Mesothelial cell of epicardium (in vitro differentiated cells): Measurements from ENCODE around the gene PROCA1. TPM values are rescaled to one million over a fixed set of nuclear protein-coding genes. Genes with fewer than 3 reads are reported as not detected.

Source experiments
- DNase-seq, 2 experiments: peaks; one replicate each; pipeline ENCODE4 v3.0.0; 2021; ENCODE audit warnings: low spot score in 2 of 2; ENCODE audit not compliant: unreplicated experiment in 2 of 2
- H3K27ac Mint-ChIP-seq: 2 replicates; pipeline ENCODE4 v1.8.0; 2021; ENCODE audit warnings: mixed read lengths
- H3K27me3 Mint-ChIP-seq: 2 replicates; pipeline ENCODE4 v1.8.0; 2021; ENCODE audit warnings: low read depth, mixed read lengths
- H3K36me3 Mint-ChIP-seq: 2 replicates; pipeline ENCODE4 v1.8.0; 2021; ENCODE audit warnings: mixed read lengths
- H3K4me1 Mint-ChIP-seq: 2 replicates; pipeline ENCODE4 v1.8.0; 2021; ENCODE audit warnings: mixed read lengths
- H3K4me3 Mint-ChIP-seq: 2 replicates; pipeline ENCODE4 v1.8.0; 2021; ENCODE audit warnings: mild to moderate bottlenecking, moderate library complexity, mixed read lengths
- H3K9me3 Mint-ChIP-seq: 2 replicates; pipeline ENCODE4 v1.8.0; 2021; ENCODE audit warnings: mixed read lengths
- CTCF ChIP-seq: fragments of 200-600 bp; sonication (generic); IDR thresholded peaks from one replicate; pipeline ENCODE4 v1.5.0; 2021; ENCODE audit warnings: antibody characterized with exemption; ENCODE audit not compliant: unreplicated experiment
- total RNA-seq: library from RNA; stranded (reverse); gene quantifications from 3 replicates; pipeline ENCODE4 v1.2.1, GENCODE V29; 2021

PROCA1 gene
- total RNA-seq, 1 donor from 2014 or later, result 11.7 TPM

- Mint-ChIP-seq H3K4me1 (peaks cover 36% of the 10 kb centered on the region), H3K36me3 (peaks cover 18% of the 10 kb centered on the region), H3K9me3 (no peaks in the 10 kb centered on the region), H3K27ac (peak overlapping the region; percentile 21), H3K27me3 (no peaks in the 10 kb centered on the region), H3K4me3 (peak overlapping the region; percentile 39)
- DNase-seq, result no peak
- no peak for TF ChIP-seq CTCF
These were observed 1.2 kb upstream of the PROCA1 start for GRCh38 chr17:28712705-28713415.

- H3K4me1 Mint-ChIP-seq, result peaks cover 36% of the 10 kb centered on the region
- no peak for DNase-seq
- peak overlapping the region; percentile 83 for H3K4me3 Mint-ChIP-seq
- H3K27ac Mint-ChIP-seq, result peak overlapping the region; percentile 93
- TF ChIP-seq CTCF, result no peak
- H3K27me3 Mint-ChIP-seq, result no peaks in the 10 kb centered on the region
- H3K36me3 Mint-ChIP-seq, result peaks cover 18% of the 10 kb centered on the region
- no peaks in the 10 kb centered on the region for H3K9me3 Mint-ChIP-seq
These were observed 480 bp upstream of the PROCA1 start for GRCh38 chr17:28712032-28712704.

GRCh38 chr17:28710861-28711722 lies 596 bp downstream of the PROCA1 start:
- peak overlapping the region; percentile 83 for H3K4me3 Mint-ChIP-seq
- peak overlapping the region; percentile 99 for H3K27ac Mint-ChIP-seq
- peaks cover 31% of the 10 kb centered on the region for H3K4me1 Mint-ChIP-seq
- no peak for TF ChIP-seq CTCF
- H3K27me3 Mint-ChIP-seq, result no peaks in the 10 kb centered on the region
- H3K9me3 Mint-ChIP-seq, result no peaks in the 10 kb centered on the region
- peak; percentile 87 to 96 for DNase-seq
- H3K36me3 Mint-ChIP-seq, result peaks cover 18% of the 10 kb centered on the region

- Mint-ChIP-seq H3K27ac (no peak overlapping the region), H3K27me3 (no peaks in the 10 kb centered on the region), H3K4me3 (no peak overlapping the region), H3K4me1 (peaks cover 17% of the 10 kb centered on the region), H3K9me3 (no peaks in the 10 kb centered on the region), H3K36me3 (peaks cover 8% of the 10 kb centered on the region)
- no peak for DNase-seq
- no peak for TF ChIP-seq CTCF
These were observed 4.4 kb downstream of the PROCA1 start for GRCh38 chr17:28707339-28707720.

GRCh38 chr17:28706471-28707338 lies 5.0 kb downstream of the PROCA1 start:
- Mint-ChIP-seq H3K9me3 (no peaks in the 10 kb centered on the region), H3K4me3 (no peak overlapping the region), H3K27ac (no peak overlapping the region), H3K27me3 (no peaks in the 10 kb centered on the region), H3K36me3 (peaks cover 10% of the 10 kb centered on the region), H3K4me1 (peaks cover 10% of the 10 kb centered on the region)
- no peak for TF ChIP-seq CTCF
- DNase-seq, result no peak
